ENCODE measurements around the gene SETD2. TPM values are rescaled to one million over a fixed set of nuclear protein-coding genes. Genes with fewer than 3 reads are reported as not detected.
A peak's percentile ranks its signal among the peaks of the same experiment; 100 is the strongest.

SETD2 gene
- total RNA-seq, 2 donors from 2014 or later, result 59.0 to 61.5 TPM

- Histone ChIP-seq H3K27me3 (ENCODE audit: control insufficient read depth, insufficient read depth, low read length, poor library complexity, severe bottlenecking) (no peaks in the 10 kb centered on the region), H3K9ac (ENCODE audit: extremely low read depth, low read length, poor library complexity, severe bottlenecking) (peak overlapping the region; percentile 7), H3K9me3 (ENCODE audit: control insufficient read depth, low read length) (no peaks in the 10 kb centered on the region), H3K4me1 (ENCODE audit: control insufficient read depth, insufficient read depth, low read length) (peaks cover 2% of the 10 kb centered on the region), H3K27ac (ENCODE audit: low read depth, low read length) (peak overlapping the region; percentile 61), H3K4me3 (ENCODE audit: low read length) (no peak overlapping the region), H3K36me3 (ENCODE audit: control insufficient read depth, insufficient read depth, low read length) (peaks cover 77% of the 10 kb centered on the region)
- 93 to 100% methylated on average over 1 of the region's 1 CpG for WGBS, 2 experiments (ENCODE audit: insufficient coverage in 1 of 2, insufficient read length in 1 of 2)
- Mint-ChIP-seq H3K27ac (peak overlapping the region; percentile 91), H3K4me3 (no peak overlapping the region), H3K27me3 (ENCODE audit: insufficient read depth) (no peaks in the 10 kb centered on the region), H3K9me3 (no peaks in the 10 kb centered on the region), H3K36me3 (ENCODE audit: low read depth) (peaks cover 53% of the 10 kb centered on the region), H3K4me1 (peaks cover 12% of the 10 kb centered on the region)
- peak; percentile 59 for DNase-seq
- no peak for TF ChIP-seq CTCF (conservative IDR thresholded peaks at IDR 0.05)
Observed at GRCh38 chr3:47108546-47108945, 55.4 kb downstream of the SETD2 start.

- no peak overlapping the region for H3K27ac Mint-ChIP-seq
- peaks cover 12% of the 10 kb centered on the region for H3K4me1 Mint-ChIP-seq
- no peak overlapping the region for H3K4me3 Mint-ChIP-seq
- peaks cover 72% of the 10 kb centered on the region for H3K36me3 ChIP-seq (ENCODE audit: control insufficient read depth, insufficient read depth, low read length)
- H3K27ac ChIP-seq (ENCODE audit: low read depth, low read length), result no peak overlapping the region
- no peak for TF ChIP-seq CTCF (conservative IDR thresholded peaks at IDR 0.05)
- no peaks in the 10 kb centered on the region for H3K9me3 ChIP-seq (ENCODE audit: control insufficient read depth, low read length)
- no peak overlapping the region for H3K9ac ChIP-seq (ENCODE audit: extremely low read depth, low read length, poor library complexity, severe bottlenecking)
- H3K4me3 ChIP-seq (ENCODE audit: low read length), result no peak overlapping the region
- H3K4me1 ChIP-seq (ENCODE audit: control insufficient read depth, insufficient read depth, low read length), result peaks cover 2% of the 10 kb centered on the region
- H3K27me3 ChIP-seq (ENCODE audit: control insufficient read depth, insufficient read depth, low read length, poor library complexity, severe bottlenecking), result no peaks in the 10 kb centered on the region
- no peaks in the 10 kb centered on the region for H3K27me3 Mint-ChIP-seq (ENCODE audit: insufficient read depth)
- DNase-seq, result no peak
- H3K9me3 Mint-ChIP-seq, result no peaks in the 10 kb centered on the region
- H3K36me3 Mint-ChIP-seq (ENCODE audit: low read depth), result peaks cover 49% of the 10 kb centered on the region
Observed at GRCh38 chr3:47104259-47104658, 59.7 kb downstream of the SETD2 start.

GRCh38 chr3:47103619-47104018 lies 60.3 kb downstream of the SETD2 start:
- 54 to 58% methylated on average over 2 of the region's 2 CpGs for WGBS, 2 experiments (ENCODE audit: insufficient coverage in 1 of 2, insufficient read length in 1 of 2)
- H3K36me3 Mint-ChIP-seq (ENCODE audit: low read depth), result peaks cover 48% of the 10 kb centered on the region
- no peaks in the 10 kb centered on the region for H3K9me3 ChIP-seq (ENCODE audit: control insufficient read depth, low read length)
- no peak overlapping the region for H3K4me3 ChIP-seq (ENCODE audit: low read length)
- H3K27me3 Mint-ChIP-seq (ENCODE audit: insufficient read depth), result no peaks in the 10 kb centered on the region
- no peak overlapping the region for H3K9ac ChIP-seq (ENCODE audit: extremely low read depth, low read length, poor library complexity, severe bottlenecking)
- peaks cover 73% of the 10 kb centered on the region for H3K36me3 ChIP-seq (ENCODE audit: control insufficient read depth, insufficient read depth, low read length)
- no peak overlapping the region for H3K27ac Mint-ChIP-seq
- no peak for TF ChIP-seq CTCF (conservative IDR thresholded peaks at IDR 0.05)
- DNase-seq, result no peak
- H3K4me3 Mint-ChIP-seq, result no peak overlapping the region
- peaks cover 2% of the 10 kb centered on the region for H3K4me1 ChIP-seq (ENCODE audit: control insufficient read depth, insufficient read depth, low read length)
- H3K27ac ChIP-seq (ENCODE audit: low read depth, low read length), result no peak overlapping the region
- H3K9me3 Mint-ChIP-seq, result no peaks in the 10 kb centered on the region
- H3K27me3 ChIP-seq (ENCODE audit: control insufficient read depth, insufficient read depth, low read length, poor library complexity, severe bottlenecking), result no peaks in the 10 kb centered on the region
- peaks cover 6% of the 10 kb centered on the region for H3K4me1 Mint-ChIP-seq

Data from endodermal cell (in vitro differentiated cells).